ENCODE data around the gene FOCAD. TPM values are rescaled to one million over a fixed set of nuclear protein-coding genes. Genes with fewer than 3 reads are reported as not detected.

Gene FOCAD
- total RNA-seq, 1 experiment from 2014 or later = 17.1 TPM

GRCh38 chr9:20978249-20978648 is 294.2 kb downstream of the FOCAD start:
- Histone ChIP-seq H3K9me2 (ENCODE audit: insufficient read depth) (no peaks in the 10 kb centered on the region), H4K20me1 (ENCODE audit: insufficient read depth) (no peaks in the 10 kb centered on the region), H3F3A (ENCODE audit: insufficient read depth, low read depth) (no peaks in the 10 kb centered on the region), H3K4me1 (replicated peaks; ENCODE audit: insufficient read depth) (no peaks in the 10 kb centered on the region), H2AFZ (no peak overlapping the region), H3K27ac (no peak overlapping the region), H3K4me2 (no peak overlapping the region), H3K27me3 (ENCODE audit: insufficient read depth, low read depth) (no peaks in the 10 kb centered on the region), H3K36me3 (ENCODE audit: low read depth) (no peaks in the 10 kb centered on the region), H3K79me2 (ENCODE audit: low read depth) (no peaks in the 10 kb centered on the region), H3K9me3 (ENCODE audit: insufficient read depth, low read depth) (no peaks in the 10 kb centered on the region), H3K4me3 (no peak overlapping the region)
- ChIA-PET CTCF (no interaction called here), POLR2A (ENCODE audit: unreplicated experiment) (no interaction called here)
- BruUV-seq (replicated peaks) = no TSS peak
- no peak for TF ChIP-seq CTCF (conservative IDR thresholded peaks at IDR 0.05)
- intact Hi-C loops (cut with micrococcal nuclease; ENCODE audit: unreplicated experiment) = no loop called here
- DNase-seq = no peak

- H3K36me3 ChIP-seq (ENCODE audit: low read depth) = no peaks in the 10 kb centered on the region
- BruUV-seq (replicated peaks) = no TSS peak
- TF ChIP-seq EZH2 (IDR thresholded peaks at IDR 0.05; ENCODE audit: low read depth) = no peak
- no peak for TF ChIP-seq CTCF (conservative IDR thresholded peaks at IDR 0.05)
- H2AFZ ChIP-seq = no peak overlapping the region
- no peak overlapping the region for H3K4me3 ChIP-seq
- no peaks in the 10 kb centered on the region for H4K20me1 ChIP-seq (ENCODE audit: insufficient read depth)
- H3K9me2 ChIP-seq (ENCODE audit: insufficient read depth) = no peaks in the 10 kb centered on the region
- no peak for DNase-seq
- H3F3A ChIP-seq (ENCODE audit: insufficient read depth, low read depth) = no peaks in the 10 kb centered on the region
- ChIA-PET POLR2A (ENCODE audit: unreplicated experiment) (no interaction called here), CTCF (no interaction called here)
- no peak overlapping the region for H3K4me2 ChIP-seq
- H3K9me3 ChIP-seq (ENCODE audit: insufficient read depth, low read depth) = no peaks in the 10 kb centered on the region
- no peak overlapping the region for H3K27ac ChIP-seq
- H3K27me3 ChIP-seq (ENCODE audit: insufficient read depth, low read depth) = no peaks in the 10 kb centered on the region
- no peaks in the 10 kb centered on the region for H3K79me2 ChIP-seq (ENCODE audit: low read depth)
- no peaks in the 10 kb centered on the region for H3K4me1 ChIP-seq (replicated peaks; ENCODE audit: insufficient read depth)
- intact Hi-C loops (cut with micrococcal nuclease; ENCODE audit: unreplicated experiment) = no loop called here
Measured at GRCh38 chr9:20980832-20981455, 296.9 kb downstream of the FOCAD start.

- Histone ChIP-seq H3K4me1 (replicated peaks; ENCODE audit: insufficient read depth) (no peaks in the 10 kb centered on the region), H3K27ac (no peak overlapping the region), H4K20me1 (ENCODE audit: insufficient read depth) (no peaks in the 10 kb centered on the region), H3K9me2 (ENCODE audit: insufficient read depth) (no peaks in the 10 kb centered on the region), H3F3A (ENCODE audit: insufficient read depth, low read depth) (no peaks in the 10 kb centered on the region), H3K9me3 (ENCODE audit: insufficient read depth, low read depth) (no peaks in the 10 kb centered on the region), H2AFZ (no peak overlapping the region), H3K4me3 (no peak overlapping the region), H3K36me3 (ENCODE audit: low read depth) (no peaks in the 10 kb centered on the region), H3K27me3 (ENCODE audit: insufficient read depth, low read depth) (no peaks in the 10 kb centered on the region), H3K4me2 (no peak overlapping the region), H3K79me2 (ENCODE audit: low read depth) (no peaks in the 10 kb centered on the region)
- no TSS peak for BruUV-seq (replicated peaks)
- CTCF ChIA-PET = no interaction called here
- intact Hi-C loops (cut with micrococcal nuclease; ENCODE audit: unreplicated experiment) = no loop called here
- peak in 1 of 2 experiments; percentile 25 for DNase-seq
- TF ChIP-seq CTCF (conservative IDR thresholded peaks at IDR 0.05) (no peak), EZH2 (IDR thresholded peaks at IDR 0.05; ENCODE audit: low read depth) (no peak)
- POLR2A ChIA-PET (ENCODE audit: unreplicated experiment) = no interaction called here
Measured at GRCh38 chr9:20981486-20981885, 297.4 kb downstream of the FOCAD start.
